ENCODE results near the gene ROCK2. TPM values are rescaled to one million over a fixed set of nuclear protein-coding genes. Genes with fewer than 3 reads are reported as not detected.

The ROCK2 gene
- total and polyA plus RNA-seq, 2 of the 8 experiments (the other 6 are each of a cell fraction or from before 2014, with no cell fraction given) = 2.7 to 29.0 TPM

DNA sequence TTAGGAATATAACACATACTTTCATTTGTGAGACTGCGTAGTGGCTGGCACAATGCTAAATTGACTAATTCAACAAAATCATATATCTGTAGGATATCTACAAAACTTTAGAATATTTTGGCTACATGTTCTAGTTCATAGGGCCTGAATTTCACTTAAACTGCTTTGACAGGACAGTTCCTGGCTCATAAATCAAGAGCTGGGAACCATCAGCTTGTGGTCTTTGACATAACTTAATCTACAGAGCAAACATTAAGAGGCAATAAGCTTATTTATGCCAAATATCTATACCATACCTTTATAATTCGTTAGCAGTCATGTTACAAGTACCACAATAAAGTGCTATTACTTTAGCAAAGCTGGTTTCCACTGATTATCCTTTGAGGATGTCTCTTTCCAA is 83.5 kb downstream of the ROCK2 start:
- CTCF ChIA-PET (ENCODE audit: partially characterized antibody) = no interaction called here
- no peak overlapping the region for H3K9ac ChIP-seq (replicated peaks in 1 of 4; ENCODE audit: extremely low read depth in 1 of 4, low read depth in 3 of 4, low read length in 3 of 4)
- FAIRE-seq = no peak

More for the DNA sequence above, 83.5 kb downstream of the ROCK2 start:
- Histone ChIP-seq H4K8ac (ENCODE audit: extremely low read depth, insufficient read depth, low read length) (no peak overlapping the region), H2BK15ac (ENCODE audit: low read length) (no peak overlapping the region), H3K4ac (replicated peaks; ENCODE audit: insufficient read length, low read depth, low read length) (no peak overlapping the region), H2AK5ac (ENCODE audit: low read depth, low read length) (no peak overlapping the region), H4K20me1 (replicated peaks in 1 of 2; ENCODE audit: control insufficient read depth in 1 of 2, insufficient read depth in 2 of 2, low read length in 2 of 2) (no peaks in the 10 kb centered on the region), H3K4me3 (ENCODE audit: extremely low read depth in 1 of 4, insufficient read depth in 2 of 4, low read depth in 3 of 4, low read length in 4 of 4) (no peak overlapping the region), H4K5ac (ENCODE audit: insufficient read length, low read depth, low read length) (no peak overlapping the region), H3K56ac (replicated peaks; ENCODE audit: insufficient read length, low read depth, low read length) (no peak overlapping the region), H3K23me2 (ENCODE audit: low read depth, low read length) (no peaks in the 10 kb centered on the region), H2BK12ac (ENCODE audit: low read depth, low read length) (no peak overlapping the region), H3K27me3 (replicated peaks in 1 of 4; ENCODE audit: control insufficient read depth in 3 of 4, extremely low read depth in 1 of 4, insufficient read depth in 3 of 4, low read length in 3 of 4) (no peaks in the 10 kb centered on the region), H3K79me2 (ENCODE audit: control insufficient read depth in 1 of 2, insufficient read depth in 2 of 2, low read length in 2 of 2) (no peaks in the 10 kb centered on the region; a peak in 1 of 4 replicates), H3K23ac (ENCODE audit: insufficient read length) (no peak overlapping the region), H3K4me2 (ENCODE audit: insufficient read depth in 1 of 2, low read depth in 2 of 2, low read length in 2 of 2) (no peak overlapping the region), H3K9me3 (ENCODE audit: insufficient read depth in 2 of 2, low read depth in 1 of 2, low read length in 1 of 2) (no peaks in the 10 kb centered on the region), H4K91ac (replicated peaks; ENCODE audit: insufficient read length, low read length) (no peak overlapping the region), H2BK120ac (replicated peaks; ENCODE audit: low read depth, low read length) (no peak overlapping the region), H2AFZ (ENCODE audit: low read length) (no peak overlapping the region), H3K14ac (ENCODE audit: insufficient read length) (no peak overlapping the region), H3K36me3 (ENCODE audit: control insufficient read depth in 2 of 4, insufficient read depth in 4 of 4, low read length in 3 of 4) (no peaks in the 10 kb centered on the region), H3K18ac (ENCODE audit: extremely low read depth, low read length) (no peak overlapping the region), H3K4me1 (replicated peaks in 1 of 4; ENCODE audit: control insufficient read depth in 3 of 4, insufficient read depth in 4 of 4, low read length in 3 of 4) (no peaks in the 10 kb centered on the region), H2BK5ac (ENCODE audit: low read depth, low read length) (no peak overlapping the region), H2BK20ac (ENCODE audit: low read length) (no peak overlapping the region), H3K27ac (ENCODE audit: low read depth, low read length) (no peak overlapping the region), H3K79me1 (ENCODE audit: low read depth, low read length) (no peaks in the 10 kb centered on the region)
- DNase-seq (ENCODE audit: low read depth in 1 of 2, low spot score in 2 of 2) = no peak
- 49% methylated on average over 2 of the region's 2 CpGs; no CpG with 5 or more reads in 1 of the 2 experiments for WGBS, 2 experiments (ENCODE audit: extremely low coverage in 1 of 2, insufficient coverage in 1 of 2, insufficient read length in 1 of 2, insufficient replicate concordance in 2 of 2, low coverage in 1 of 2, low lambda C conversion rate in 2 of 2, missing lambda C conversion rate in 1 of 2)
- POLR2A ChIA-PET (ENCODE audit: partially characterized antibody) = no interaction called here
- no peak for TF ChIP-seq PHF8 (conservative IDR thresholded peaks at IDR 0.05; ENCODE audit: low read depth, low read length)
- no peak for TF ChIP-seq NRF1 (IDR thresholded peaks at IDR 0.05; ENCODE audit: low read depth, low read length)
- no peak for TF ChIP-seq SUZ12 (IDR thresholded peaks at IDR 0.05; ENCODE audit: low read length)
- TF ChIP-seq CREB1 (IDR thresholded peaks at IDR 0.05) = no peak
- no peak for TF ChIP-seq SP4 (IDR thresholded peaks at IDR 0.05; ENCODE audit: low read length)
- no peak for TF ChIP-seq GTF2F1 (IDR thresholded peaks at IDR 0.05; ENCODE audit: borderline replicate concordance, low read depth, low read length)
- no peak for TF ChIP-seq SIX5 (IDR thresholded peaks at IDR 0.05; ENCODE audit: low read depth, low read length)
- no peak for TF ChIP-seq TBP (IDR thresholded peaks at IDR 0.05; ENCODE audit: low read depth, low read length)
- TF ChIP-seq TAF7 (optimal IDR thresholded peaks at IDR 0.05; ENCODE audit: borderline replicate concordance, low read depth, low read length) = no peak
- TF ChIP-seq, protein P1, sequence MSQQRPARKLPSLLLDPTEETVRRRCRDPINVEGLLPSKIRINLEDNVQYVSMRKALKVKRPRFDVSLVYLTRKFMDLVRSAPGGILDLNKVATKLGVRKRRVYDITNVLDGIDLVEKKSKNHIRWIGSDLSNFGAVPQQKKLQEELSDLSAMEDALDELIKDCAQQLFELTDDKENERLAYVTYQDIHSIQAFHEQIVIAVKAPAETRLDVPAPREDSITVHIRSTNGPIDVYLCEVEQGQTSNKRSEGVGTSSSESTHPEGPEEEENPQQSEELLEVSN (IDR thresholded peaks at IDR 0.05) = no peak
- no peak for TF ChIP-seq TEAD4 (IDR thresholded peaks at IDR 0.05; ENCODE audit: low read depth, low read length)

All from H1 (cell line).